K562 (cell line): ENCODE data around the gene MTO1. TPM values are rescaled to one million over a fixed set of nuclear protein-coding genes. Genes with fewer than 3 reads are reported as not detected.

Experiments
- ARNT ChIP-seq, 2 experiments: fragments of 450-650 bp; IDR thresholded peaks; 2 replicates each; pipeline ENCODE4 v1.6.1; 2016; ENCODE audit warnings: mild to moderate bottlenecking in 1 of 2
- CBX2 ChIP-seq: fragments of 200-600 bp; sonication (generic); IDR thresholded peaks from one replicate; pipeline ENCODE4 v1.6.1; 2012; ENCODE audit warnings: mild to moderate bottlenecking, low read length, inconsistent platforms; ENCODE audit not compliant: insufficient read depth, poor library complexity, severe bottlenecking
- CCAR2 ChIP-seq: fragments of 200-400 bp; formaldehyde crosslinking; IDR thresholded peaks from 2 replicates; pipeline ENCODE4 v1.6.1; 2017; ENCODE audit warnings: mild to moderate bottlenecking, low read depth, low read length
- DNMT1 ChIP-seq: fragments of 450-650 bp; IDR thresholded peaks from 2 replicates; pipeline ENCODE4 v1.6.1; 2016; ENCODE audit warnings: antibody characterized with exemption, mild to moderate bottlenecking
- GABPB1 ChIP-seq: sonication (generic); formaldehyde crosslinking; IDR thresholded peaks from 2 replicates; pipeline ENCODE4 v1.8.0; 2022; ENCODE audit warnings: mild to moderate bottlenecking, missing genetic modification reagents
- HDAC2 ChIP-seq: fragments of 450-650 bp; IDR thresholded peaks from 2 replicates; pipeline ENCODE4 v1.6.1; 2016; ENCODE audit warnings: mild to moderate bottlenecking
- HLTF ChIP-seq: fragments of 450-650 bp; IDR thresholded peaks from 2 replicates; pipeline ENCODE4 v1.6.1; 2016
- HNRNPLL ChIP-seq: fragments of 200-400 bp; formaldehyde crosslinking; IDR thresholded peaks from 2 replicates; pipeline ENCODE4 v1.6.1; 2017; ENCODE audit warnings: low read length, low read depth, mild to moderate bottlenecking; ENCODE audit not compliant: poor library complexity, severe bottlenecking
- LCOR ChIP-seq: sonication (generic); formaldehyde crosslinking; IDR thresholded peaks from 2 replicates; pipeline ENCODE4 v1.8.0; 2022; ENCODE audit warnings: mild to moderate bottlenecking, missing genetic modification reagents
- MEF2D ChIP-seq: conservative IDR thresholded peaks from 2 replicates; pipeline ENCODE4 v1.6.1; 2016; ENCODE audit warnings: low read depth, missing genetic modification characterization, missing compliant biosample characterization
- MTF1 ChIP-seq: fragments of 250-450 bp; sonication (Bioruptor Pico); IDR thresholded peaks from 2 replicates; pipeline ENCODE4 v1.9.0; 2021; ENCODE audit warnings: moderate library complexity, mild to moderate bottlenecking, inconsistent platforms, borderline replicate concordance
- NCOA2 ChIP-seq, 2 experiments: fragments of 450-650 bp; IDR thresholded peaks; 2 replicates each; pipeline ENCODE4 v1.6.1; 2018; ENCODE audit warnings: mild to moderate bottlenecking in 2 of 2, moderate library complexity in 1 of 2; ENCODE audit not compliant: partially characterized antibody in 2 of 2
- PHB2 ChIP-seq: fragments of 450-650 bp; IDR thresholded peaks from 2 replicates; pipeline ENCODE4 v1.6.1; 2017; ENCODE audit warnings: low read depth
- POU5F1 ChIP-seq: fragments of 150-350 bp; IDR thresholded peaks from 2 replicates; pipeline ENCODE4 v1.6.1; 2014; ENCODE audit warnings: borderline replicate concordance, low read length, low read depth, mild to moderate bottlenecking; ENCODE audit not compliant: partially characterized antibody
- RFX7 ChIP-seq: fragments of 250-450 bp; sonication (Bioruptor Pico); IDR thresholded peaks from 2 replicates; pipeline ENCODE4 v1.5.1; 2021; ENCODE audit warnings: mild to moderate bottlenecking
- SETDB1 ChIP-seq: IDR thresholded peaks from one replicate; pipeline ENCODE4 v1.6.1; 2012; ENCODE audit warnings: low read length, control low read depth, inconsistent platforms
- SIN3A ChIP-seq, 2 experiments: fragments of 150-350 bp in 1 of 2; IDR thresholded peaks; 2 replicates each; pipeline ENCODE4 v1.6.1; 2011 to 2016; ENCODE audit warnings: borderline replicate concordance in 2 of 2, low read depth in 2 of 2, low read length in 2 of 2, mild to moderate bottlenecking in 2 of 2, moderate library complexity in 2 of 2; ENCODE audit not compliant: control insufficient read depth in 1 of 2
- TSC22D4 ChIP-seq: fragments of 450-650 bp; IDR thresholded peaks from 2 replicates; pipeline ENCODE4 v1.6.1; 2016; ENCODE audit warnings: missing genetic modification characterization, missing biosample characterization, control low read depth
- XRCC4 ChIP-seq: IDR thresholded peaks from one replicate; pipeline ENCODE4 v1.6.1; 2011; ENCODE audit not compliant: insufficient read depth, insufficient read length; ENCODE audit errors: extremely low read depth
- ZC3H4 ChIP-seq: sonication (generic); formaldehyde crosslinking; IDR thresholded peaks from 2 replicates; pipeline ENCODE4 v1.9.0; 2021; ENCODE audit warnings: missing genetic modification reagents, borderline replicate concordance
- ZNF263 ChIP-seq: sonication (generic); formaldehyde crosslinking; IDR thresholded peaks from 2 replicates; pipeline ENCODE4 v1.8.0; 2022; ENCODE audit warnings: mild to moderate bottlenecking, missing genetic modification reagents, borderline replicate concordance
- ZNF431 ChIP-seq: sonication (generic); formaldehyde crosslinking; IDR thresholded peaks from 2 replicates; pipeline ENCODE4 v1.8.0; 2022; ENCODE audit warnings: mild to moderate bottlenecking, missing genetic modification reagents
- polyA plus RNA-seq, 8 experiments: library from polyadenylated mRNA; depleted of rRNA in 4 of 8; stranded (reverse) in 5 of 8; unstranded in 3 of 8; fragments of >200 nt; fragmentation: Nextera tagmentation in 2 of 8; fragmentation: Illumina TruSeq in 1 of 8; extraction: Ambion mirVana in 2 of 8; extraction: Trizol in 1 of 8; gene quantifications; 2 replicates each; pipeline versions ENCODE4 v1.2.1 to v1.2.3, GENCODE V29; 2011 to 2014; ENCODE audit warnings: inconsistent platforms in 1 of 8, missing spikeins in 1 of 8
- total RNA-seq, 7 experiments: library from RNA; depleted of rRNA in 6 of 7; stranded (reverse); fragments of >200 nt in 6 of 7; fragmentation: Illumina TruSeq in 2 of 7; extraction: Trizol in 2 of 7; gene quantifications; 2 replicates each; pipeline versions ENCODE4 v1.2.1 to v1.2.3, GENCODE V29; 2011 to 2021; ENCODE audit warnings: low replicate concordance in 1 of 7
- TF ChIP-seq, protein P1 (sequence below): fragments of 450-650 bp; IDR thresholded peaks from 2 replicates; pipeline ENCODE4 v1.6.1; 2018; ENCODE audit warnings: mild to moderate bottlenecking, low read depth; ENCODE audit not compliant: partially characterized antibody
- TF ChIP-seq, protein P2 (sequence below): fragments of 450-650 bp; formaldehyde crosslinking; IDR thresholded peaks from 2 replicates; pipeline ENCODE4 v1.4.0; 2020; ENCODE audit warnings: mild to moderate bottlenecking, moderate library complexity
- TF ChIP-seq, protein P3 (sequence below), 3 experiments: fragments of 200-800 bp in 1 of 3; sonication (Bioruptor generic) in 1 of 3; sonication (generic) in 1 of 3; formaldehyde crosslinking in 1 of 3; IDR thresholded peaks; 2 replicates each; pipeline versions ENCODE4 v1.6.1 to v1.8.0; 2016 to 2022; ENCODE audit warnings: mild to moderate bottlenecking in 2 of 3, missing compliant biosample characterization in 2 of 3, missing genetic modification characterization in 2 of 3, missing genetic modification reagents in 1 of 3

Gene MTO1
- total and polyA plus RNA-seq, 9 of the 15 experiments (the other 6 are each of a cell fraction or from before 2014, with no cell fraction given): 33.4 to 62.3 (median 50.6) TPM

DNA sequence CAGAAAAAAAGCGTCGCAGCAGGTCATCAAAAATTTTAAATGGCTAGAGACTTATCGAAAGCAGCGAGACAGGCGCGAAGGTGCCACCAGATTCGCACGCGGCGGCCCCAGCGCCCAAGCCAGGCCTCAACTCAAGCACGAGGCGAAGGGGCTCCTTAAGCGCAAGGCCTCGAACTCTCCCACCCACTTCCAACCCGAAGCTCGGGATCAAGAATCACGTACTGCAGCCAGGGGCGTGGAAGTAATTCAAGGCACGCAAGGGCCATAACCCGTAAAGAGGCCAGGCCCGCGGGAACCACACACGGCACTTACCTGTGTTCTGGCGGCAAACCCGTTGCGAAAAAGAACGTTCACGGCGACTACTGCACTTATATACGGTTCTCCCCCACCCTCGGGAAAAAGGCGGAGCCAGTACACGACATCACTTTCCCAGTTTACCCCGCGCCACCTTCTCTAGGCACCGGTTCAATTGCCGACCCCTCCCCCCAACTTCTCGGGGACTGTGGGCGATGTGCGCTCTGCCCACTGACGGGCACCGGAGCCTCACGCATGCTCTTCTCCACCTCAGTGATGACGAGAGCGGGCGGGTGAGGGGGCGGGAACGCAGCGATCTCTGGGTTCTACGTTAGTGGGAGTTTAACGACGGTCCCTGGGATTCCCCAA lies 59.3 kb downstream of the MTO1 start, which contains the start of gene EEF1A1 (continued):
- peak; percentile 41 to 74; a peak in 2 of 4 replicates for TF ChIP-seq ARNT (IDR thresholded peaks at IDR 0.05)
- TF ChIP-seq CBX2: no peak
- 0 out of 2 replicates have a peak, but pooled peaks have one; percentile 32 for TF ChIP-seq HLTF
- TF ChIP-seq HNRNPLL: peak; percentile 79
- no peak for TF ChIP-seq POU5F1
- TF ChIP-seq XRCC4: no peak
- no peak; the same call in 1 of the 2 replicates for TF ChIP-seq ZC3H4 (CRISPR knock-in tag)
- TF ChIP-seq CCAR2: no peak
- TF ChIP-seq LCOR: peak; percentile 95
- TF ChIP-seq DNMT1: no peak
- TF ChIP-seq, protein P1, sequence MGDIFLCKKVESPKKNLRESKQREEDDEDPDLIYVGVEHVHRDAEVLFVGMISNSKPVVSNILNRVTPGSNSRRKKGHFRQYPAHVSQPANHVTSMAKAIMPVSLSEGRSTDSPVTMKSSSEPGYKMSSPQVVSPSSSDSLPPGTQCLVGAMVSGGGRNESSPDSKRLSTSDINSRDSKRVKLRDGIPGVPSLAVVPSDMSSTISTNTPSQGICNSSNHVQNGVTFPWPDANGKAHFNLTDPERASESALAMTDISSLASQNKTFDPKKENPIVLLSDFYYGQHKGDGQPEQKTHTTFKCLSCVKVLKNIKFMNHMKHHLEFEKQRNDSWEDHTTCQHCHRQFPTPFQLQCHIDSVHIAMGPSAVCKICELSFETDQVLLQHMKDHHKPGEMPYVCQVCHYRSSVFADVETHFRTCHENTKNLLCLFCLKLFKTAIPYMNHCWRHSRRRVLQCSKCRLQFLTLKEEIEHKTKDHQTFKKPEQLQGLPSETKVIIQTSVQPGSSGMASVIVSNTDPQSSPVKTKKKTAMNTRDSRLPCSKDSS: no peak
- no peak; the same call in 1 of the 2 replicates for TF ChIP-seq HDAC2
- no peak for TF ChIP-seq TSC22D4
- TF ChIP-seq MTF1 (CRISPR knock-in tag): no peak
- TF ChIP-seq NCOA2 (IDR thresholded peaks at IDR 0.05; ENCODE audit: partially characterized antibody in 2 of 2): peak in 1 of 2 experiments; percentile 99
- peak; percentile 33 for TF ChIP-seq ZNF263 (CRISPR knock-in tag)
- TF ChIP-seq, protein P2, sequence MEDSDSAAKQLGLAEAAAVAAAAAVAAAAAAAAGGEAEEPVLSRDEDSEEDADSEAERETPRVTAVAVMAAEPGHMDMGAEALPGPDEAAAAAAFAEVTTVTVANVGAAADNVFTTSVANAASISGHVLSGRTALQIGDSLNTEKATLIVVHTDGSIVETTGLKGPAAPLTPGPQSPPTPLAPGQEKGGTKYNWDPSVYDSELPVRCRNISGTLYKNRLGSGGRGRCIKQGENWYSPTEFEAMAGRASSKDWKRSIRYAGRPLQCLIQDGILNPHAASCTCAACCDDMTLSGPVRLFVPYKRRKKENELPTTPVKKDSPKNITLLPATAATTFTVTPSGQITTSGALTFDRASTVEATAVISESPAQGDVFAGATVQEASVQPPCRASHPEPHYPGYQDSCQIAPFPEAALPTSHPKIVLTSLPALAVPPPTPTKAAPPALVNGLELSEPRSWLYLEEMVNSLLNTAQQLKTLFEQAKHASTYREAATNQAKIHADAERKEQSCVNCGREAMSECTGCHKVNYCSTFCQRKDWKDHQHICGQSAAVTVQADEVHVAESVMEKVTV (CRISPR knock-in tag): peak; percentile 66
- TF ChIP-seq RFX7 (CRISPR knock-in tag): 0 out of 2 replicates have a peak, but pooled peaks have one; percentile 16
- TF ChIP-seq, protein P3, sequence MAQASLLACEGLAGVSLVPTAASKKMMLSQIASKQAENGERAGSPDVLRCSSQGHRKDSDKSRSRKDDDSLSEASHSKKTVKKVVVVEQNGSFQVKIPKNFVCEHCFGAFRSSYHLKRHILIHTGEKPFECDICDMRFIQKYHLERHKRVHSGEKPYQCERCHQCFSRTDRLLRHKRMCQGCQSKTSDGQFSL (CRISPR knock-in tag; IDR thresholded peaks at IDR 0.05): no peak
- TF ChIP-seq, protein P3 (tag; IDR thresholded peaks at IDR 0.05): no peak
- peak; percentile 37; the same call in 1 of the 2 replicates for TF ChIP-seq GABPB1 (CRISPR knock-in tag)
- TF ChIP-seq ZNF431 (CRISPR knock-in tag): peak; percentile 88; the same call in 1 of the 2 replicates
- no peak for TF ChIP-seq SETDB1
- TF ChIP-seq MEF2D: no peak
- 0 out of 2 replicates have a peak, but pooled peaks have one; percentile 34 for TF ChIP-seq PHB2
- TF ChIP-seq SIN3A (IDR thresholded peaks at IDR 0.05; ENCODE audit: borderline replicate concordance in 2 of 2, control insufficient read depth in 1 of 2, low read depth in 2 of 2, low read length in 2 of 2): peak; percentile 88 to 89
